Measurements from ENCODE around the gene FBRSL1. TPM values are rescaled to one million over a fixed set of nuclear protein-coding genes. Genes with fewer than 3 reads are reported as not detected.
A peak's percentile ranks its signal among the peaks of the same experiment; 100 is the strongest.

FBRSL1 gene
- total RNA-seq, 1 donor from 2014 or later: 199 TPM

- Mint-ChIP-seq H3K36me3 (ENCODE audit: insufficient read depth) (peaks cover 5% of the 10 kb centered on the region), H3K4me3 (ENCODE audit: low read depth) (peak overlapping the region; percentile 60), H3K9me3 (ENCODE audit: low read depth) (peaks cover 3% of the 10 kb centered on the region), H3K27ac (peak overlapping the region; percentile 94), H3K4me1 (ENCODE audit: low read depth) (peaks cover 14% of the 10 kb centered on the region), H3K27me3 (peaks cover 22% of the 10 kb centered on the region)
- DNase-seq (ENCODE audit: low spot score, unreplicated experiment): no peak
- no peak for TF ChIP-seq CTCF (IDR thresholded peaks at IDR 0.05; ENCODE audit: unreplicated experiment)
Measured at GRCh38 chr12:132444957-132445883, 44.7 kb upstream of the FBRSL1 start.

GRCh38 chr12:132445884-132446632, 43.9 kb upstream of the FBRSL1 start:
- peaks cover 4% of the 10 kb centered on the region for H3K36me3 Mint-ChIP-seq (ENCODE audit: insufficient read depth)
- H3K9me3 Mint-ChIP-seq (ENCODE audit: low read depth): peaks cover 3% of the 10 kb centered on the region
- no peak for DNase-seq (ENCODE audit: low spot score, unreplicated experiment)
- no peak for TF ChIP-seq CTCF (IDR thresholded peaks at IDR 0.05; ENCODE audit: unreplicated experiment)
- H3K27ac Mint-ChIP-seq: peak overlapping the region; percentile 94
- peaks cover 11% of the 10 kb centered on the region for H3K4me1 Mint-ChIP-seq (ENCODE audit: low read depth)
- peak overlapping the region; percentile 60 for H3K4me3 Mint-ChIP-seq (ENCODE audit: low read depth)
- peaks cover 21% of the 10 kb centered on the region for H3K27me3 Mint-ChIP-seq

GRCh38 chr12:132446633-132447326, 43.2 kb upstream of the FBRSL1 start:
- Mint-ChIP-seq H3K27ac (no peak overlapping the region), H3K9me3 (ENCODE audit: low read depth) (peaks cover 3% of the 10 kb centered on the region), H3K27me3 (peaks cover 22% of the 10 kb centered on the region), H3K36me3 (ENCODE audit: insufficient read depth) (peaks cover 3% of the 10 kb centered on the region), H3K4me3 (ENCODE audit: low read depth) (no peak overlapping the region), H3K4me1 (ENCODE audit: low read depth) (peaks cover 10% of the 10 kb centered on the region)
- no peak for DNase-seq (ENCODE audit: low spot score, unreplicated experiment)
- no peak for TF ChIP-seq CTCF (IDR thresholded peaks at IDR 0.05; ENCODE audit: unreplicated experiment)

GRCh38 chr12:132447327-132447720, 42.6 kb upstream of the FBRSL1 start:
- Mint-ChIP-seq H3K27ac (no peak overlapping the region), H3K4me3 (ENCODE audit: low read depth) (no peak overlapping the region), H3K9me3 (ENCODE audit: low read depth) (peaks cover 3% of the 10 kb centered on the region), H3K4me1 (ENCODE audit: low read depth) (peaks cover 10% of the 10 kb centered on the region), H3K36me3 (ENCODE audit: insufficient read depth) (peaks cover 2% of the 10 kb centered on the region), H3K27me3 (peaks cover 27% of the 10 kb centered on the region)
- DNase-seq (ENCODE audit: low spot score, unreplicated experiment): no peak
- TF ChIP-seq CTCF (IDR thresholded peaks at IDR 0.05; ENCODE audit: unreplicated experiment): no peak
